ENCODE results near the gene P2RY4. TPM values are rescaled to one million over a fixed set of nuclear protein-coding genes. Genes with fewer than 3 reads are reported as not detected.
A peak's percentile ranks its signal among the peaks of the same experiment; 100 is the strongest.

Gene P2RY4
- total RNA-seq, 1 experiment from 2014 or later = 0.18 TPM

DNA sequence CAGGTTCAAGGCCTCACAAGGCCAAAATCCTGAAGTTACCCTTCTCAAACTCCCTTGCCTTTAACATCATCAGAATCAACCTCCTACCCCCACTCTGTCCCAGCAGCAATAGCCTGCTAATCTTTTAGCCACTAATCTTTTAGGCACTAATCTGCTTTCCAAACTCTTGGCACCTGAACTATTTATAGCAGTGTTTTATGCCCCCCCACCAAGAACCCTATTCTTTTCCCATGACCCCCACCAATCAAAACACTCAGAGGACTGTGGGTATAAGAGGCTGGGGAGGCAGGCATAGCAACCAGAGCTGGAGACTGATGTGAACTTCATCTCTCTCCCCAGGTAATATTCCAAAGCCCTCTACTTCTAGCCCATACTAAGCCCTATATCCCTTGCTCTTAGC lies 8.0 kb upstream of the P2RY4 start, which contains the start of gene ARR3:
ARR3 (plus strand) TSS at position 301 of the 400 bp plus-strand sequence. CDS start 1,052 bp downstream, outside the sequence.
- CTCF ChIA-PET = no interaction called here
- TF ChIP-seq, protein P1, sequence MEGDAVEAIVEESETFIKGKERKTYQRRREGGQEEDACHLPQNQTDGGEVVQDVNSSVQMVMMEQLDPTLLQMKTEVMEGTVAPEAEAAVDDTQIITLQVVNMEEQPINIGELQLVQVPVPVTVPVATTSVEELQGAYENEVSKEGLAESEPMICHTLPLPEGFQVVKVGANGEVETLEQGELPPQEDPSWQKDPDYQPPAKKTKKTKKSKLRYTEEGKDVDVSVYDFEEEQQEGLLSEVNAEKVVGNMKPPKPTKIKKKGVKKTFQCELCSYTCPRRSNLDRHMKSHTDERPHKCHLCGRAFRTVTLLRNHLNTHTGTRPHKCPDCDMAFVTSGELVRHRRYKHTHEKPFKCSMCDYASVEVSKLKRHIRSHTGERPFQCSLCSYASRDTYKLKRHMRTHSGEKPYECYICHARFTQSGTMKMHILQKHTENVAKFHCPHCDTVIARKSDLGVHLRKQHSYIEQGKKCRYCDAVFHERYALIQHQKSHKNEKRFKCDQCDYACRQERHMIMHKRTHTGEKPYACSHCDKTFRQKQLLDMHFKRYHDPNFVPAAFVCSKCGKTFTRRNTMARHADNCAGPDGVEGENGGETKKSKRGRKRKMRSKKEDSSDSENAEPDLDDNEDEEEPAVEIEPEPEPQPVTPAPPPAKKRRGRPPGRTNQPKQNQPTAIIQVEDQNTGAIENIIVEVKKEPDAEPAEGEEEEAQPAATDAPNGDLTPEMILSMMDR (IDR thresholded peaks at IDR 0.05; ENCODE audit: insufficient read depth in 1 of 2, low read depth in 1 of 2, low read length in 1 of 2, severe bottlenecking in 1 of 2, unreplicated experiment in 1 of 2) = no peak

DNA sequence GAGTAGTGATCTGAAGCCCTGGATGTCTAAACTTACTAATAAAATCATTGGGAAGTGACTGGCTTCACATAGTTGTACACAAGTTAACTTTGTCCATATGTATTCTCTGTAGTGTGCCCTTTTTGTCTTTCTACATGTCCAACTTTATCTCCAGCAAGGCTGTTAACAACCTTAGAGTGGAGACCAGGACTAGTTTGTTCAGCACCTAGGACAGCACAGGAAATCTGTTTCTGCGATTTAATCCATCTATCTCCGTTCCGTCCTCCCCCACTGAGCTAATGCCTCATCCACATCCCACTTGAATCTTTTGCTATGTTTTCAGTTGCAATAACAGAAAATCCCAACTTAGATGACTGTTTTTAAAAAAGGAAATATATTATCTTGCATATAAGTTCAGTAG lies 4.8 kb upstream of the P2RY4 start:
- no peak for DNase-seq
- ChIA-PET POLR2A (no interaction called here), CTCF (no interaction called here)
- H3K4me3 ChIP-seq (ENCODE audit: low read depth, low read length) = no peak overlapping the region
- H3K27ac Mint-ChIP-seq (ENCODE audit: unreplicated experiment) = no peak overlapping the region
- no peaks in the 10 kb centered on the region for H3K36me3 Mint-ChIP-seq (ENCODE audit: insufficient read depth, unreplicated experiment)
- peaks cover 5% of the 10 kb centered on the region for H3K4me1 Mint-ChIP-seq (ENCODE audit: low read depth, unreplicated experiment)
- H3K27me3 Mint-ChIP-seq (ENCODE audit: insufficient read depth, unreplicated experiment) = peaks cover 9% of the 10 kb centered on the region
- H3K9me3 ChIP-seq = no peaks in the 10 kb centered on the region
- H3K4me1 ChIP-seq = no peaks in the 10 kb centered on the region
- no peaks in the 10 kb centered on the region for H3K36me3 ChIP-seq (ENCODE audit: control insufficient read depth, insufficient read depth, low read length)
- H3K9me3 Mint-ChIP-seq (ENCODE audit: unreplicated experiment) = no peaks in the 10 kb centered on the region
- no peaks in the 10 kb centered on the region for H3K27me3 ChIP-seq (replicated peaks; ENCODE audit: control insufficient read depth, insufficient read depth, low read length)
- no peak overlapping the region for H3K4me3 Mint-ChIP-seq (ENCODE audit: unreplicated experiment)
- BruUV-seq (replicated peaks) = no TSS peak
- intact Hi-C loops (cut with micrococcal nuclease; ENCODE audit: unreplicated experiment) = no loop called here
- TF ChIP-seq, protein P1 (IDR thresholded peaks at IDR 0.05; ENCODE audit: insufficient read depth in 1 of 2, low read depth in 1 of 2, low read length in 1 of 2, severe bottlenecking in 1 of 2, unreplicated experiment in 1 of 2) = no peak

More for the DNA sequence above, 8.0 kb upstream of the P2RY4 start, which contains the start of gene ARR3:
- Mint-ChIP-seq H3K9me3 (ENCODE audit: unreplicated experiment) (no peaks in the 10 kb centered on the region), H3K4me3 (ENCODE audit: unreplicated experiment) (no peak within 1 kb of the TSS), H3K27ac (ENCODE audit: unreplicated experiment) (no peak within 1 kb of the TSS), H3K36me3 (ENCODE audit: insufficient read depth, unreplicated experiment) (no peaks in the 10 kb centered on the region), H3K27me3 (ENCODE audit: insufficient read depth, unreplicated experiment) (peaks cover 12% of the 10 kb centered on the region), H3K4me1 (ENCODE audit: low read depth, unreplicated experiment) (peaks cover 5% of the 10 kb centered on the region)
- intact Hi-C loops (cut with micrococcal nuclease; ENCODE audit: unreplicated experiment) = no loop called here
- no peak for DNase-seq
- Histone ChIP-seq H3K36me3 (ENCODE audit: control insufficient read depth, insufficient read depth, low read length) (no peaks in the 10 kb centered on the region), H3K27me3 (replicated peaks; ENCODE audit: control insufficient read depth, insufficient read depth, low read length) (no peaks in the 10 kb centered on the region), H3K9me3 (no peaks in the 10 kb centered on the region), H3K4me1 (no peaks in the 10 kb centered on the region), H3K4me3 (ENCODE audit: low read depth, low read length) (no peak within 1 kb of the TSS)
- POLR2A ChIA-PET = no interaction called here
- BruUV-seq (replicated peaks) = no TSS peak

DNA sequence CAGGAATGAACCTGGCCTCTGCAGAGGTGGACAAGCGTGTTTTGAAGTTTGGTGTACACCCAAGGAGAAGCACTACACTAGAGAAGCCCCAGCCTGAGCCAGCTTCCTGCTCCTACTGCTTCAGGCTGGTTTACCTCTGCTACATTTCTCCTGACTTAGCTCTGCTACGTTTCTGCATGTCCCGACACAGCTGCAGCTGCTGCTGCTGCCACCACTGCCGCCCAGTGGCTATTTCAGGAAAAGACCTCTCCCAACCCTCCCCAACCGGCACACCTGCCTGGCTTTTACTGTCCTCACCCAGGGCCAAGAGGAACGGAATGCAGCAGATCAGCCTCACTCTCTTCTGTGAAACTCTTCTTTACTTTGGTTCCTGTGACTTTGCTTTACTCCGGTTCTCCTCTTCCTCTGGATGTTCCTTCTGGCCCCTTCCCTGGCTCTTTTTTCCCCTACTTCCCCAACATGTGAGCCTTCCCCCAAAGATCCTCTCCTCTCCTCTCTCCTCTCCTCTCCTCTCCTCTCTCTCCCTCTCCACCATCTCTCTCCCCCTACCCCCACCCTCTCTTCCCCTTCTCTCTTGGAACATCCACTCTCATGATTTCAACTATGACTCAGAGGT lies 3.1 kb upstream of the P2RY4 start:
- ChIA-PET CTCF (interaction anchor here (1.0 to 1.8 kb wide), 3 partner anchors 66 to 130 kb away, joined by 4 to 8 read pairs (median 5); partner anchors contain the start of gene IGBP1), POLR2A (interaction anchor here (1.0 kb wide), 1 partner anchor 130 kb away, joined by 7 read pairs; the partner anchor contains the start of gene IGBP1)
- DNase-seq = peak; percentile 68
- Mint-ChIP-seq H3K4me3 (ENCODE audit: unreplicated experiment) (no peak overlapping the region), H3K9me3 (ENCODE audit: unreplicated experiment) (no peaks in the 10 kb centered on the region), H3K36me3 (ENCODE audit: insufficient read depth, unreplicated experiment) (no peaks in the 10 kb centered on the region), H3K4me1 (ENCODE audit: low read depth, unreplicated experiment) (peaks cover 5% of the 10 kb centered on the region), H3K27ac (ENCODE audit: unreplicated experiment) (no peak overlapping the region), H3K27me3 (ENCODE audit: insufficient read depth, unreplicated experiment) (peaks cover 4% of the 10 kb centered on the region)
- intact Hi-C loops (cut with micrococcal nuclease; ENCODE audit: unreplicated experiment) = loop anchor here (1.0 to 2.0 kb wide), 2 partner anchors 66 to 130 kb away; partner anchors contain the start of gene IGBP1
- TF ChIP-seq, protein P1 (IDR thresholded peaks at IDR 0.05; ENCODE audit: insufficient read depth in 1 of 2, low read depth in 1 of 2, low read length in 1 of 2, severe bottlenecking in 1 of 2, unreplicated experiment in 1 of 2) = peak; percentile 46 to 70
- H3K27me3 ChIP-seq (replicated peaks; ENCODE audit: control insufficient read depth, insufficient read depth, low read length) = no peaks in the 10 kb centered on the region
- no TSS peak for BruUV-seq (replicated peaks)
- no peak overlapping the region for H3K4me3 ChIP-seq (ENCODE audit: low read depth, low read length)
- no peaks in the 10 kb centered on the region for H3K36me3 ChIP-seq (ENCODE audit: control insufficient read depth, insufficient read depth, low read length)
- H3K9me3 ChIP-seq = no peaks in the 10 kb centered on the region
- H3K4me1 ChIP-seq = no peaks in the 10 kb centered on the region

All from Caco-2 (cell line).